Measurements from ENCODE around the gene ANKRD1.
"Not testable (repeated sequence)": the region's sequence is repeated elsewhere in the genome, so short reads cannot be mapped to it uniquely, and the experiment has no call there.

Gene ANKRD1

GRCh38 chr10:90912174-90912573, 8.7 kb downstream of the ANKRD1 start:
- DNase-seq (ENCODE audit: low read depth), result no peak
- no peak for TF ChIP-seq CTCF (IDR thresholded peaks at IDR 0.05; ENCODE audit: control insufficient read depth, extremely low read depth, insufficient read depth)
- H3K4me3 ChIP-seq (ENCODE audit: low read depth, low read length), result no peak overlapping the region

- DNase-seq (ENCODE audit: low read depth), result peak; percentile 44
- H3K4me3 ChIP-seq (ENCODE audit: low read depth, low read length), result no peak overlapping the region
- peak; percentile 77 for TF ChIP-seq CTCF (IDR thresholded peaks at IDR 0.05; ENCODE audit: control insufficient read depth, extremely low read depth, insufficient read depth)
Measured at GRCh38 chr10:90911133-90912051, 9.5 kb downstream of the ANKRD1 start.

GRCh38 chr10:90906596-90906995, 14.3 kb downstream of the ANKRD1 start:
- no peak for DNase-seq (ENCODE audit: low read depth)
- no peak for TF ChIP-seq CTCF (IDR thresholded peaks at IDR 0.05; ENCODE audit: control insufficient read depth, extremely low read depth, insufficient read depth)
- no peak overlapping the region for H3K4me3 ChIP-seq (ENCODE audit: low read depth, low read length)

GRCh38 chr10:90905925-90906324, 15.0 kb downstream of the ANKRD1 start:
- no peak for TF ChIP-seq CTCF (IDR thresholded peaks at IDR 0.05; ENCODE audit: control insufficient read depth, extremely low read depth, insufficient read depth)
- no peak overlapping the region for H3K4me3 ChIP-seq (ENCODE audit: low read depth, low read length)
- no peak for DNase-seq (ENCODE audit: low read depth)

GRCh38 chr10:90896916-90897315, 24.0 kb downstream of the ANKRD1 start:
- not testable (repeated sequence) for DNase-seq (ENCODE audit: low read depth)

GRCh38 chr10:90893190-90893589, 27.7 kb downstream of the ANKRD1 start:
- no peak for TF ChIP-seq CTCF (IDR thresholded peaks at IDR 0.05; ENCODE audit: control insufficient read depth, extremely low read depth, insufficient read depth)
- H3K4me3 ChIP-seq (ENCODE audit: low read depth, low read length), result no peak overlapping the region
- no peak for DNase-seq (ENCODE audit: low read depth)

More at GRCh38 chr10:90896916-90897315, 24.0 kb downstream of the ANKRD1 start:
- H3K4me3 ChIP-seq (ENCODE audit: low read depth, low read length), result not testable (repeated sequence)

- no peak for TF ChIP-seq CTCF (IDR thresholded peaks at IDR 0.05; ENCODE audit: control insufficient read depth, extremely low read depth, insufficient read depth)
- H3K4me3 ChIP-seq (ENCODE audit: low read depth, low read length), result no peak overlapping the region
- peak; percentile 56 for DNase-seq (ENCODE audit: low read depth)
Measured at GRCh38 chr10:90890347-90890746, 30.5 kb downstream of the ANKRD1 start.

Measured in LNCaP clone FGC (cell line).